Left ventricle myocardium inferior (tissue), 1 donor: Measurements from ENCODE around the gene CACNA1C. TPM values are rescaled to one million over a fixed set of nuclear protein-coding genes. Genes with fewer than 3 reads are reported as not detected.

ENCODE experiments used
- DNase-seq: peaks from one replicate; pipeline ENCODE4 v3.0.0-alpha.2; 2020
- H3K27ac ChIP-seq: fragments of 200-600 bp; replicated peaks from 2 replicates; pipeline ENCODE4 v1.8.0; 2021
- H3K27me3 ChIP-seq: fragments of 200-600 bp; 2 replicates; pipeline ENCODE4 v1.8.0; 2021; ENCODE audit warnings: low read depth
- H3K36me3 ChIP-seq: fragments of 200-600 bp; 2 replicates; pipeline ENCODE4 v1.8.0; 2021
- H3K4me1 ChIP-seq: fragments of 200-600 bp; 2 replicates; pipeline ENCODE4 v1.8.0; 2021
- H3K4me3 ChIP-seq: fragments of 200-600 bp; 2 replicates; pipeline ENCODE4 v1.8.0; 2021; ENCODE audit warnings: mild to moderate bottlenecking, moderate library complexity
- H3K9me3 ChIP-seq: fragments of 200-600 bp; replicated peaks from 2 replicates; pipeline ENCODE4 v1.8.0; 2021
- CTCF ChIP-seq: fragments of 200-600 bp; IDR thresholded peaks from 2 replicates; pipeline ENCODE4 v1.8.0; 2021; ENCODE audit warnings: antibody characterized with exemption, mild to moderate bottlenecking, borderline replicate concordance
- intact Hi-C: fragments of 100-400 bp; cut with micrococcal nuclease; formaldehyde crosslinking; loops from one replicate; pipeline ENCODE4 v1.11.0; 2022
- total RNA-seq: library from RNA; stranded (reverse); fragmentation: NEBNext Ultra II Directional; extraction: Animal tissue kit (Norgen Biotek cat#: 25700); gene quantifications from one replicate; pipeline ENCODE4 v1.2.1, GENCODE V29; 2021
- donor health status: DM: no; HTN: yes; CAD: no; lungs with severe emphysema.

The CACNA1C gene
- total RNA-seq, 1 donor from 2014 or later, result 137 TPM

GRCh38 chr12:2535583-2536204, 482.9 kb downstream of the CACNA1C start:
- Histone ChIP-seq H3K27me3 (no peaks in the 10 kb centered on the region), H3K36me3 (peaks cover 45% of the 10 kb centered on the region), H3K27ac (no peak overlapping the region), H3K4me3 (no peak overlapping the region), H3K4me1 (peaks cover 7% of the 10 kb centered on the region), H3K9me3 (no peaks in the 10 kb centered on the region)
- TF ChIP-seq CTCF, result no peak
- no peak for DNase-seq
- intact Hi-C loops, result no loop called here

DNA sequence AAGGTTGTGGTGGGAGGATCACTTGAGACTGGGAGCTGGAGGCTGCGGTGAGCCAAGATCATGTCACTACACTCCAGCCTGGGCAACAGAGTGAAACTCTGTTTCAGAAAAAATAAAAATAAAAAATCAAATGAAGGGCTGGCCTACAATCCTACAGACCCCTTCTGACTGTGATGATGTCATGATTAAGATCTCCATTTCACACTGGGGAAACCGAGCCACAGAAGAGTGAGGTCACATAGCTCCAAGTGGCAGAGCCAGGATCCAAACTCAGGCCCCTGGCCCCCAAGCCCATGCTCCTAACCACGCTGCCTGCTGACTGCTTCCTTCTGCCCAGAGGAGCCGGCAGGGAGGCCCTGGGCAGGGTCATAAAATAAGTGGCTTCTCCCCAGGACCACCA, 483.9 kb downstream of the CACNA1C start:
- peaks cover 41% of the 10 kb centered on the region for H3K36me3 ChIP-seq
- intact Hi-C loops, result no loop called here
- H3K4me3 ChIP-seq, result no peak overlapping the region

GRCh38 chr12:2537868-2538541, 485.2 kb downstream of the CACNA1C start:
- H3K36me3 ChIP-seq, result peaks cover 29% of the 10 kb centered on the region
- no peaks in the 10 kb centered on the region for H3K9me3 ChIP-seq
- intact Hi-C loops, result no loop called here
- TF ChIP-seq CTCF, result no peak
- DNase-seq, result no peak
- H3K27me3 ChIP-seq, result no peaks in the 10 kb centered on the region
- H3K27ac ChIP-seq, result no peak overlapping the region
- no peak overlapping the region for H3K4me3 ChIP-seq
- H3K4me1 ChIP-seq, result peaks cover 3% of the 10 kb centered on the region

More for the DNA sequence above, 483.9 kb downstream of the CACNA1C start:
- Histone ChIP-seq H3K4me1 (peaks cover 3% of the 10 kb centered on the region), H3K9me3 (no peaks in the 10 kb centered on the region), H3K27me3 (no peaks in the 10 kb centered on the region), H3K27ac (no peak overlapping the region)
- no peak for TF ChIP-seq CTCF
- DNase-seq, result no peak

DNA sequence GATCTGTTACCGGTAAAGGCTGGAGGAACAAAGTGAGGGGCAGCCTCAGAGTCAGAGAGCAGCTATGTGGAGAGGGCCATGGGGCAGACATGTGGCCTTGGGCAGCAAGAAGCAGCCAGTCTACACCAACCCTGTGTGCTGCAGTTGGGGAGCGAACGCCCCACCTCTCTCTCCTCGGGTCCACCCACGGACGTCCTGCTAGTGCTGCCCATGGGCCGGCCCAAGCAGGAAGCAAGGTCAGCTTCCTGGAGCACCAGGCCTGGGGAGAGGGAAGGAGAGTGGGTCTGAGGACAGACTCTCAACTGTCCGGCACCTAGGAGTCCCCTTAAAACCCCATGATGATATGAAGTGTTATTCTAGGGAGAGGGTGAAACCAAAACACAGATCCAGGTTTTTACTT, 487.2 kb downstream of the CACNA1C start:
- no peak for TF ChIP-seq CTCF
- intact Hi-C loops, result no loop called here
- H3K4me1 ChIP-seq, result peaks cover 3% of the 10 kb centered on the region
- H3K4me3 ChIP-seq, result no peak overlapping the region
- H3K36me3 ChIP-seq, result peaks cover 17% of the 10 kb centered on the region
- H3K9me3 ChIP-seq, result no peaks in the 10 kb centered on the region
- peak; percentile 58 for DNase-seq
- no peak overlapping the region for H3K27ac ChIP-seq
- no peaks in the 10 kb centered on the region for H3K27me3 ChIP-seq

DNA sequence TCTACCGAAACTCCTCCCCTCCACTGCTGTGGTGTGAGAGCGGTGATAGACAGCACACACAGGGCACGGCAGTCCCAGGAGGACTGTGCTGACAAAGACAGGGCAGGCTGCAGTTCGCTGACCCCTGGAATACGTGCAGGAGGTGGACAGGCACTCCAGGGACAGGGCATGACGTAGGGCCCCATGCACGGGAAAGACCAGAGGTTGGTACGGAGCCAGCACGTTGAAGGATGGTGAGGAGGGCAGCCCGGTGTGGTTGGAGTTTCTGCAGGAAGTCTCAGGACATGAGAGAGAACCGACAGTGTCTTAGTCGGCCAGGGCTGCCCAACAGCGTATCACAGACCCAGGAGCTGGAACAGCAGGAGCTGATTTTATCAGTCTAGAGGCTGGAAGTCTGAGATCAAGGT, 487.8 kb downstream of the CACNA1C start:
- DNase-seq, result peak; percentile 67
- intact Hi-C loops, result no loop called here
- H3K9me3 ChIP-seq, result no peaks in the 10 kb centered on the region
- H3K4me1 ChIP-seq, result peaks cover 3% of the 10 kb centered on the region
- no peak overlapping the region for H3K4me3 ChIP-seq
- H3K27me3 ChIP-seq, result no peaks in the 10 kb centered on the region
- H3K27ac ChIP-seq, result no peak overlapping the region
- no peak for TF ChIP-seq CTCF
- H3K36me3 ChIP-seq, result peaks cover 17% of the 10 kb centered on the region
